ENCODE results near the gene CNOT6.

The CNOT6 gene

DNA sequence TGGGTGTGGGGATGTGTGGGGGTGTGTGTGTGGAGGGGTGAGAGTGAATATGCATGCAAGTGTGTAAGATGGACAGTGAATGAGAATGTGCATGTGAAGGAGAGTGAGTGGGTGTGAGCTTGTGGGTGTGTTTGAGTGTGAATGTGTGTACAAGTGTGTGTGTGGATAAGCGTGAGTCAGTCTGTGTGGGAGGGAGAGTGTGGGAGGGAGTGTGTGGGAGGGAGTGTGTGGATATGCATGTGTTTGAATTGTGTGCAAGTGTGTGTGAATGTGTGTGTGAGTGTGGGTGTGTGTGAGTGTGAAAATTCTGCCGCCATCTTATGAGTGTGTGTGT lies 100.8 kb downstream of the CNOT6 start:
- no peak for DNase-seq (ENCODE audit: low read depth)
- TF ChIP-seq CTCF (IDR thresholded peaks at IDR 0.05; ENCODE audit: insufficient read depth, low read depth, low read length, missing control alignments): no peak
- no peak overlapping the region for H3K4me3 ChIP-seq (ENCODE audit: low read depth, low read length)

- DNase-seq (ENCODE audit: low read depth): no peak
- H3K4me3 ChIP-seq (ENCODE audit: low read depth, low read length): no peak overlapping the region
- TF ChIP-seq CTCF (IDR thresholded peaks at IDR 0.05; ENCODE audit: insufficient read depth, low read depth, low read length, missing control alignments): no peak
These were observed 101.4 kb downstream of the CNOT6 start for GRCh38 chr5:180595381-180596114.

DNA sequence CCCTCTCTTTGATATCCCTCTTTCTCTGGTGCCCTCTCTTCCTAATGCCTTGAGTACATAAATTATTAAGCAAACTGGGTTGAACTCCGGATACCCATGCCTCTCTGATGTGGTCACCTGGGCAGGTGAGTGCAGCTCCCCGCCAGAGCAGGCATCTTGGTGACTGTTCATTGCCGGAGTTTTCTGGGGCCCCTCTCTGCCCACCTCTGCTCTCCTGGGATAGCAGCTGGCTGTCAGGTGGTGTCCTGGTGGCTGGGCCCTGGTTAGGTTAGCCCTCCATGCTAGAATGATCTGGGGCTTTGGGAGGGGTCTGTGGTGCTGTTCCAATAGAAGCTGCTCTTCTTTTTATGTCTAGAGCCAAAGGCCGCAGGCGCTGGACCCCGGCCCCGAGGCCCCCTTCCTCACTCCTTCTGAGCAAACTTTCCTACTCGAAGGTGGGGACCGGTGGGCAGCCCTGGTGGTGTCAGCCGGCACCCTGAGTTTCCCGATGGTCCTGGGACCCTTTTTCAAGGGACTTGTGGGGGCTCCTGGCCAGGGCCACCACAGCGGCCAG lies 102.0 kb downstream of the CNOT6 start:
- DNase-seq (ENCODE audit: low read depth): no peak
- H3K4me3 ChIP-seq (ENCODE audit: low read depth, low read length): no peak overlapping the region
- no peak for TF ChIP-seq CTCF (IDR thresholded peaks at IDR 0.05; ENCODE audit: insufficient read depth, low read depth, low read length, missing control alignments)

DNA sequence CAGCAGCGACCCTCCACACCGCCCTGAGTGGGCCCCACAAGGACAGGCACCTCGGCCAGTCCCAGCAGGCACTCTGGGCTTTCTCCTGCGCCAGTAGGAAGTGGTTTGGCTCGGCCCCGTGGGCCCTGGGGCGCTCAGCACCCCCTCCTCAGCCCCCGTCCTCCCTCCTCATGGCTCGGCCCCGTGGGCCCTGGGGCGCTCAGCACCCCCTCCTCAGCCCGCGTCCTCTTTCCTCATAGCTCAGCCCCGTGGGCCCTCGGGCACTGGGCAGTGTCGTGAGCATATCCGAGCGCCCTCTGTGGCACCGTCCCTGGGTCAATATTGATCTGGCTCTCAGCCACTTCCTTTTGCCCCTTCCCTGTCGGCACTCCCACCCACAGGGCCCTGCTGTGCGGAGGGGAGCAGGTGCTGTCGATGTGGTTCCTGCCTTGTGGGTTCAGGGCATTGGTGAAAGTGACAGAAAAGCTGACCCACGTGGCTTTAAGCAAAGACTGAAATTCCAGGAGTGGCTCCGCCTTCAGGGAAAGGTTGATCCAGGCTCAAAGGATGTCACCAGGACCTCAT lies 102.6 kb downstream of the CNOT6 start:
- TF ChIP-seq CTCF (IDR thresholded peaks at IDR 0.05; ENCODE audit: insufficient read depth, low read depth, low read length, missing control alignments): no peak
- H3K4me3 ChIP-seq (ENCODE audit: low read depth, low read length): no peak overlapping the region
- no peak for DNase-seq (ENCODE audit: low read depth)

GRCh38 chr5:180598316-180598701 lies 104.1 kb downstream of the CNOT6 start:
- TF ChIP-seq CTCF (IDR thresholded peaks at IDR 0.05; ENCODE audit: insufficient read depth, low read depth, low read length, missing control alignments): no peak
- H3K4me3 ChIP-seq (ENCODE audit: low read depth, low read length): no peak overlapping the region
- DNase-seq (ENCODE audit: low read depth): no peak

DNA sequence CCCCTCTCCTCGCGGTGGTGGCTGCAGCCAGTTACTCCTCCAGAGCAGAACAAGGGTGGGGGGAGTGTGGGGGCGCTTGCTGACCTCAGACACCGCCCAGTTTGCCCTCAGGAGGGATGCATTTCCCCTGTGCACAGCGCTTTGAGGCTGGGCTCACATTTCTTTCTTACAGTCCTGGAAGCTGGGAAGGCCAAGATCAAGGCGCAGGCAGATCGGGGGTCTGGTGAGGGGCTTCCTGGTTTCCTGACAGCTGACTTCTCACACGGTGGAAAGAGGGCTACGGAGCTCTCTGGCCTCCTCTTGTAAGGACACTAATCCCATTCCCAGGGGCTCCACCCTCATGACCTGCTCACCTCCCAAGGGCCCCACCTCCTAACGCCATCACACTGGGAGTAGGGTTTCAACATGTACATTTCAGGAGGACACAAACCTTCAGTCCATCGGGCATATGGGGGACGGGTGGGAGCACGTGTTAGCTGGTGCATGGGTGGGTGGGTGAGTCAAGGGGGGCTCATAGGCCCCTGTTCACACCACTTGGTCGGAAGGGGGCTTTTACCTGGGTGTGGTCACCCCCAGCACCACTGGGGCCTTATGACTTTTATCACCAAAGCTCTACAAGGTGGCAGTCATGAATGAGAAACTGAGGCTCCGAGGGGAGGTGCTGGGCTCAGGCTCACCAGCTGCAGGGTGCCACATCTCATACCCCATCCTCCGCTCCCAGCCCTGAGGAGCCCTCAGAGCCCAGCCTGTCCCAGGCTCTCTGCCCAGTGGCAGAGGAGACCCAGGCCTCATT lies 104.8 kb downstream of the CNOT6 start:
- TF ChIP-seq CTCF (IDR thresholded peaks at IDR 0.05; ENCODE audit: insufficient read depth, low read depth, low read length, missing control alignments): no peak
- H3K4me3 ChIP-seq (ENCODE audit: low read depth, low read length): no peak overlapping the region
- DNase-seq (ENCODE audit: low read depth): no peak

Measured in GM12865 (cell line).